HG02571 (cell line): Measurements from ENCODE around the gene ACSL1.
A peak's percentile ranks its signal among the peaks of the same experiment; 100 is the strongest.
"Not testable (repeated sequence)": the region's sequence is repeated elsewhere in the genome, so short reads cannot be mapped to it uniquely, and the experiment has no call there.

Experiments used
- ATAC-seq: cut with Tn5 transposase; IDR thresholded peaks from one replicate; pipeline ENCODE4 v1.9.1; 2021; ENCODE audit warnings: mild to moderate bottlenecking, moderate library complexity; ENCODE audit not compliant: unreplicated experiment

ACSL1 gene

GRCh38 chr4:184843984-184844554, 18.3 kb upstream of the ACSL1 start:
- ATAC-seq: no peak

GRCh38 chr4:184839075-184839399, 13.3 kb upstream of the ACSL1 start:
- not testable (repeated sequence) for ATAC-seq

- no peak for ATAC-seq
These were observed 12.7 kb upstream of the ACSL1 start for GRCh38 chr4:184838249-184839074.

GRCh38 chr4:184836613-184837012, 10.8 kb upstream of the ACSL1 start:
- no peak for ATAC-seq

GRCh38 chr4:184833046-184833838, 7.5 kb upstream of the ACSL1 start:
- no peak for ATAC-seq

- ATAC-seq: no peak
These were observed 5.4 kb upstream of the ACSL1 start for GRCh38 chr4:184831153-184831552.

- peak; percentile 6 for ATAC-seq
These were observed 1.0 kb upstream of the ACSL1 start for GRCh38 chr4:184826691-184827270.

- peak; percentile 30 for ATAC-seq
These were observed 450 bp downstream of the ACSL1 start for GRCh38 chr4:184825141-184825895.

- ATAC-seq: no peak
These were observed 1.0 kb downstream of the ACSL1 start for GRCh38 chr4:184824776-184825084.

- no peak for ATAC-seq
These were observed 1.5 kb downstream of the ACSL1 start for GRCh38 chr4:184824081-184824775.

- no peak for ATAC-seq
These were observed 2.8 kb downstream of the ACSL1 start for GRCh38 chr4:184823014-184823413.

- no peak for ATAC-seq
These were observed 3.4 kb downstream of the ACSL1 start for GRCh38 chr4:184822356-184822755.

- ATAC-seq: no peak
These were observed 4.5 kb downstream of the ACSL1 start for GRCh38 chr4:184821242-184821641.

GRCh38 chr4:184819786-184820185, 6.0 kb downstream of the ACSL1 start:
- ATAC-seq: no peak

- peak; percentile 38 for ATAC-seq
These were observed 7.6 kb downstream of the ACSL1 start for GRCh38 chr4:184818216-184818564.

- ATAC-seq: peak; percentile 9
These were observed 8.1 kb downstream of the ACSL1 start for GRCh38 chr4:184817494-184818215.

GRCh38 chr4:184816962-184817361, 8.8 kb downstream of the ACSL1 start:
- no peak for ATAC-seq

- ATAC-seq: peak; percentile 63
These were observed 10.5 kb downstream of the ACSL1 start for GRCh38 chr4:184815046-184815877.

GRCh38 chr4:184814686-184815045, 11.1 kb downstream of the ACSL1 start:
- ATAC-seq: no peak
